Hindlimb muscle (tissue), 1 donor: Measurements from ENCODE around the gene GORASP1. TPM values are rescaled to one million over a fixed set of nuclear protein-coding genes. Genes with fewer than 3 reads are reported as not detected.

ENCODE experiments used
- DNase-seq: peaks from one replicate; pipeline ENCODE4 v3.0.0-alpha.2; 2013
- polyA plus RNA-seq: library from polyadenylated mRNA; unstranded; fragments of 120-200 nt; gene quantifications from one replicate; pipeline ENCODE4 v1.2.1, GENCODE V29; 2013; ENCODE audit not compliant: insufficient read length

Gene GORASP1
- polyA plus RNA-seq, 1 donor = 38.5 TPM

- no peak for DNase-seq
Measured at GRCh38 chr3:39125841-39126500, 18.5 kb upstream of the GORASP1 start.

GRCh38 chr3:39124876-39125840, 17.7 kb upstream of the GORASP1 start:
- DNase-seq = no peak

GRCh38 chr3:39122813-39123212, 15.4 kb upstream of the GORASP1 start:
- no peak for DNase-seq

GRCh38 chr3:39121621-39122020, 14.2 kb upstream of the GORASP1 start:
- DNase-seq = no peak

DNA sequence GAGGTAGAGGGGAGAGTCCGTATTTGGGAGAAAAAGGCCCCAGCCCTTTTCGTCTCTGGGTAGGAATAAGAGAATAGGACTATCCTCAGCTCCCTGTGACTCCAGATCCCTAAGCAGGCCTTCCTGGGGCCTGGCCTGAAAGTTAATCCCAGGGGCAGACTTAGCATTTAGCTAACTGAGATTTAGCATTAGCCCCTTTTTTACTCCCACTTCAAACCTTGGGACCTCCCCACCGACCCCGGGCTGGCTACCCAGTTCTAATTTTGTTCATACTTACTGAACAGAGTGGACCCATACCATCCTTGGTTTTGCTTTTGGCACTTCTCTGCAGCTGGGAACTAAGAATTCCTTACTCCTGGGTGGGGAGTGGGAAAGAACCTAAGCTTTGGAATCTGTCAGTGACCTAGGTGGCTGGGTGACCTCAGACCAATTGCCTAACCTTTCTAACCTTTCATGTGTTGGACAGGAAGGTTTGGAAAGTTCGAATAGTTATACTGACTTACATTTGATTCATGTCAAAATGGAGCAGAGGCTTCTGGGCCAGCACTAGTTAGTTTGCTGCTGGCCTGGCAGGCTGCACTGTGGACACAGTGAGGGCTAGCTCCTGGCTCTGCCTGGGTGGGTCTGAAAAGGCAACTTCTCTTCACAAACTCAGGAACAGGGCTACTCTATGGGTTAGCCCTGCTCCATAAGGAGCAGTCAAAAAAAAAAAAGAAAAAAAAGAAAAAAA, 11.7 kb upstream of the GORASP1 start:
- DNase-seq = no peak

GRCh38 chr3:39118079-39118478, 10.7 kb upstream of the GORASP1 start:
- DNase-seq = no peak

DNA sequence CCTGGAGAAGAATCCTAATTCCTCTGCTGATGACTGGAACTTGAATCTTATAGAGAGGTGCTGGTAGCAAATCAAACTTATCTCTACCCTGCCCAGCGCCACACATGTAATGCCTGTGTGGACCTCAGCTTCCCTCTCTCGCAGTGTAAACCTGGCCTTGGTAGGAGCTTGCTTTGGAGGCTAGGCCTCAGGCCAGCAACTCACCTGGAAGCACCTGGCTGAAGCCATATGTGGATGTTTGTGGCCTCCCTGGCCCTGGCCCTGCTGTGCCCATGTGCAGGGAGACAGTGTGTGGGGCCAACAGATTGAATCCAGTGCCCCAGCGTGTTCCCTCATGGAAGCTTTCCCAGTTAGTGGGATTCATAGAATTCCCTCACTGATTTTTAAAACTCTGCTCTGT, 8.4 kb upstream of the GORASP1 start:
- no peak for DNase-seq

GRCh38 chr3:39114456-39114855, 7.0 kb upstream of the GORASP1 start:
- DNase-seq = no peak

- DNase-seq = no peak
Measured at GRCh38 chr3:39113291-39113690, 5.9 kb upstream of the GORASP1 start.

DNA sequence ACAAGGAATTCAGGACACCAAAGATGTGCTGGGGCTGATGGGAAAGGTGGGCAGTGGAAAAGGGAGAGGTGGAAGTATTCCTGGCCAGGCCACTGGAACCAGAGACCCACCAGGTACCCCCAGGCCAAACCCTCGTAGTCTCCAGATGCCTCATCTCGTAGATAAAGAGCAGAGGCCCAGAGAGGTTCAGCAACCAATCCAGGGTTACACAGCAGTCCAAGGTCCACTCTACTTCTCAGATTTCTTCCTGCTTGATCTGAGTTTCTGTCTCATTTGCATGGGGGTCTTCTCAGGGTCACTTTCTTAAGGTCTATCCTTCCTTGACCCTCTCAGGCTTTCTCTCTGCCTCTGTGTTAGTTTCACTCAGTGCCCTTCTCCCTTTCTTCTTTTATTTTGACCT, 5.1 kb upstream of the GORASP1 start:
- no peak for DNase-seq

GRCh38 chr3:39112113-39112512, 4.7 kb upstream of the GORASP1 start:
- DNase-seq = no peak

- DNase-seq = no peak
Measured at GRCh38 chr3:39110041-39110639, 2.7 kb upstream of the GORASP1 start.

DNA sequence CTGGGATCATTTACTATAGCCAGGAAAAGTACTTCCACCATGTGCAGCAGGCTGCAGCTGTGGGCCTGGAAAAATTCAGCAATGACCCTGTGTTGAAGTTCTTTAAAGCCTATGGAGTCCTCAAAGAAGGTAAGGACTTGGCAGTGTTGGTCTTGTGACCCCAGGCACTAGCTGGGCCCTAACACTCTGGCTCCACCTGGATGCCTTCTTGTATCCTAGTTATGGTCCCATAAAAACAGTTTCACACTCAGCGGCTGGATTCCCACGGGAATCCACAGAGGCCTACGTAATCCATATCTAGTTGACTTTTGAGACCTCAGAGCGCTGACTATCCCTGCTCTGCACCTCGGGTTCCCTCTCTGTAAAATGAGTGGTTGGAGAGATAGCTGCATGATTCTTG, 1.7 kb upstream of the GORASP1 start:
- no peak for DNase-seq

- peak; percentile 8 for DNase-seq
Measured at GRCh38 chr3:39108200-39108710, 828 bp upstream of the GORASP1 start.

GRCh38 chr3:39106851-39107387, 508 bp downstream of the GORASP1 start:
- peak; percentile 46 for DNase-seq

DNA sequence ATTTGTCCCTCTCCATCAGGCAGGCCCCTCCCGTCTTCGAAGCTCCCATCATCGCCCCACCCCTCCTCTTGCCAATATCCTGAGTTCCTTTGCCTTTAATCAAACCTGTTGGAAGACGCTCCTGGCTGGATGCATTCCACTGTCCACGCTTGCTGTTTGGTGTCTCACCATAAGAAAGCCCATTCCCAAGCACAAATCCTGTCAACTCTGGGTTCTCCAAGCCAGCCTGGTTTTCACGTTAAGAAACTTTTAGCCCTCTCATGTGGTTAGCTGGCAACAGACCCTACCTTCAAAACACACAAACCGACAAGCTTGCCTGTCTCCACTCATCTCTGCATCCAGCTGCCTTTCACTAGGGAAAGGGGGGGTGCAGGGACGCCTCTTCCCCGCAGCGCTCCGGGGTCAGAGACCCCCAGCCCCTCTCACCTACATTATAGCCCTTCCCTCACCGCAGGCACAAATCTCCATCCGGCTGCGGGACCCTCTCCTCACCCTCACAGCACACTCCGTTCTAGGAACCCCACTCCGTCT, 1.1 kb downstream of the GORASP1 start:
- peak; percentile 12 for DNase-seq

DNA sequence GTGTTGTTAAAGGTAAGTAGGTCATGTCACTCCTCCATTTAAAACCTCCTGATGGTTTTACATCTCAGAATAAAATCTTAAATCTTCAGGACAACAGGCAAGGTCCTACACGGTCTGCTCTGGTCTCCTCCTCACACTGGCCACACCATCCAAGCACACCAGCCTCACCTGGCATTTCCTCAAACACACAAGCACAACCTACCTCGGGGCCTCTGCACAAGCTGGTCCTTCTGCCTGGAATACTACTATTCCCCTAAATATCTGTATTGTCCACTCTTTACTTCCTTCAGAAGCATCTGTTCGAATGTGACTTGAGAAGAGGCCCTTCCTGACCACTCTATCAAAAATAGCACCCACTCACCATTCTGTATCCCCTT, 1.8 kb downstream of the GORASP1 start:
- no peak for DNase-seq

GRCh38 chr3:39104961-39105686, 2.3 kb downstream of the GORASP1 start:
- no peak for DNase-seq

DNA sequence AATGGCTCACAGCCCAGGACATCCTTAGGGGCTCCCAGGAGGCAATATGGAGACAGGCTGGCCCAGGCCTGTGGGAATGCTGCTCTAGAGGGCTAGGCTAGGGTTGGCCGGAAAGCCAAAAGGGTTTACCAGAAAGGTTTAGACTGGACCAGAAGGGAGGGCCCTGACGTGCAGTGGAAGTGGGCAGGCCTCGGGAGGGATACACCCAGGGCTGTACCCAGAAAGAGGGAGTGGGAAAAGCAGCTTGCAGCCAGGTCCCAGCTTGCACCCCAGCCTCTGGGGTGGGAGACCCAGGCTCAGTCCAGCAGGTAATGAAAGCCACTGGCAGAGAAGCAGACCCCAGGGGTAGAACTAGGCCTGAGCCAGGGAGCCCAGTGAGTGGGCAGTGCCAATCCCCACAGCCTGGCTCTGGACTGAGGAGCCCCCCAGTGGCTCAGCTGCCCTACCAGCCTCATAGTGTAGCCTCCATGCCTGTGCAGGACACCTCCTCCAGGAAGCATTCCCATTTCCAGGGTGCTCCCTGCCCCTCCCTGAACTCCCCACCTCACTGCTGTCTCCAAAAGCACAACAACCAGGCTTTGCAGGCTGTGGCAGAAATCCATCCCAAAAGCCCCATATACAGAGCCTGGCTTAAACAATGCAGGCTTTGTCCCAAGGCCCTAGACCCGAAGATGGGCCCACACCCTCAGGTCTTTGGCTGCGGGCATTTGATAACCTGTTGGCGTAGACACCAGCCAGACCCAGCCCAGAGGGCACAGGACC, 3.5 kb downstream of the GORASP1 start:
- no peak for DNase-seq

DNA sequence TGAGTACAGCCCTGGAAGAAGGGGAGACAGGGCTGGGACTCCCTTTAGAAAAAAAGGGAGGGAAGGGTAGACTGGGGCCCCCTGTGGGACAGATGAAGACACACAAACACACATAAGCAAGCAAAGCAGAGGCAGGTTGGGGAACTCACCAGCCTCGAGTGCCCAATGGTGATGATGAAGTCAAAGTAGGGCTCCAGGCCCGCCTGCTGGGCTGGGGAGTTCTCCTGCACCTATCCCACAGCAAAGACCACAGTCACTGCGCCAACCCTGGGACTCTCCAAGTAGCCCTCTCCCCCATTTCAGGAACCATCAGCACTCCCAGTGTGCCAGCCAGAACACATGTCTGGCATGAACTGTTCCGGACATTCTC, 4.1 kb downstream of the GORASP1 start:
- DNase-seq = no peak
